ENCODE data around the gene PIP4K2A. TPM values are rescaled to one million over a fixed set of nuclear protein-coding genes. Genes with fewer than 3 reads are reported as not detected.

PIP4K2A gene
- total RNA-seq, 1 donor from 2014 or later: 37.6 TPM

GRCh38 chr10:22561909-22562308, 152.5 kb downstream of the PIP4K2A start:
- no peaks in the 10 kb centered on the region for H3K27me3 Mint-ChIP-seq (ENCODE audit: low read depth)

GRCh38 chr10:22560913-22561239, 153.5 kb downstream of the PIP4K2A start:
- H3K4me1 Mint-ChIP-seq: no peaks in the 10 kb centered on the region
- no peaks in the 10 kb centered on the region for H3K27me3 Mint-ChIP-seq (ENCODE audit: low read depth)
- peaks cover 23% of the 10 kb centered on the region for H3K36me3 Mint-ChIP-seq
- H3K27ac Mint-ChIP-seq: no peak overlapping the region
- peaks cover under 1% of the 10 kb centered on the region for H3K9me3 Mint-ChIP-seq
- H3K4me3 Mint-ChIP-seq: no peak overlapping the region
- TF ChIP-seq, protein P1, sequence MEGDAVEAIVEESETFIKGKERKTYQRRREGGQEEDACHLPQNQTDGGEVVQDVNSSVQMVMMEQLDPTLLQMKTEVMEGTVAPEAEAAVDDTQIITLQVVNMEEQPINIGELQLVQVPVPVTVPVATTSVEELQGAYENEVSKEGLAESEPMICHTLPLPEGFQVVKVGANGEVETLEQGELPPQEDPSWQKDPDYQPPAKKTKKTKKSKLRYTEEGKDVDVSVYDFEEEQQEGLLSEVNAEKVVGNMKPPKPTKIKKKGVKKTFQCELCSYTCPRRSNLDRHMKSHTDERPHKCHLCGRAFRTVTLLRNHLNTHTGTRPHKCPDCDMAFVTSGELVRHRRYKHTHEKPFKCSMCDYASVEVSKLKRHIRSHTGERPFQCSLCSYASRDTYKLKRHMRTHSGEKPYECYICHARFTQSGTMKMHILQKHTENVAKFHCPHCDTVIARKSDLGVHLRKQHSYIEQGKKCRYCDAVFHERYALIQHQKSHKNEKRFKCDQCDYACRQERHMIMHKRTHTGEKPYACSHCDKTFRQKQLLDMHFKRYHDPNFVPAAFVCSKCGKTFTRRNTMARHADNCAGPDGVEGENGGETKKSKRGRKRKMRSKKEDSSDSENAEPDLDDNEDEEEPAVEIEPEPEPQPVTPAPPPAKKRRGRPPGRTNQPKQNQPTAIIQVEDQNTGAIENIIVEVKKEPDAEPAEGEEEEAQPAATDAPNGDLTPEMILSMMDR (IDR thresholded peaks at IDR 0.05; ENCODE audit: unreplicated experiment): no peak
- no peak for DNase-seq (ENCODE audit: low spot score in 2 of 2, unreplicated experiment in 2 of 2)

More at GRCh38 chr10:22561909-22562308, 152.5 kb downstream of the PIP4K2A start:
- Mint-ChIP-seq H3K27ac (no peak overlapping the region), H3K9me3 (peaks cover 10% of the 10 kb centered on the region), H3K36me3 (peaks cover 34% of the 10 kb centered on the region), H3K4me1 (no peaks in the 10 kb centered on the region), H3K4me3 (no peak overlapping the region)
- no peak for DNase-seq (ENCODE audit: low spot score in 2 of 2, unreplicated experiment in 2 of 2)
- TF ChIP-seq, protein P1 (IDR thresholded peaks at IDR 0.05; ENCODE audit: unreplicated experiment): no peak

GRCh38 chr10:22560096-22560912, 154.1 kb downstream of the PIP4K2A start:
- Mint-ChIP-seq H3K4me3 (no peak overlapping the region), H3K4me1 (no peaks in the 10 kb centered on the region), H3K27me3 (ENCODE audit: low read depth) (no peaks in the 10 kb centered on the region), H3K36me3 (peaks cover 23% of the 10 kb centered on the region), H3K9me3 (no peaks in the 10 kb centered on the region), H3K27ac (no peak overlapping the region)
- no peak for DNase-seq (ENCODE audit: low spot score in 2 of 2, unreplicated experiment in 2 of 2)
- TF ChIP-seq, protein P1 (IDR thresholded peaks at IDR 0.05; ENCODE audit: unreplicated experiment): no peak

DNA sequence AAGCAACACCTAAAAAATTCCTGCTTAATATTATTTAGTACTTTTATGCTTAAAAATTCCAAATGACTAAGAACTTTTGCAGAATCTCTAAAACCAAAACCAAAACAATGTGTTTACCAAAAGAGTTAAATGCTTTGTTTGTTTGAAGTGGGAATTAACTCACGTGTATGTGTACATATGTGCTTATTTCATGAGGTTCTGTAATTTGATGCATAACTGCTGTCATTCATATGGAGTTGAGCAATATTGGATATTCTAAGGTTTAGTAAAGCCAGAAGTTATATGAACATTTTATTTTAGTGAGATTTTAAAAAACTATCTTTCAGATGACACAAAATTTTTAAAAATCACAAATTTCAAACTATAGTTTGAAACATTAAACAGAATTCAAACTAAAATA, 157.1 kb downstream of the PIP4K2A start:
- Mint-ChIP-seq H3K27ac (no peak overlapping the region), H3K36me3 (peaks cover 5% of the 10 kb centered on the region), H3K27me3 (ENCODE audit: low read depth) (no peaks in the 10 kb centered on the region), H3K4me1 (peaks cover 27% of the 10 kb centered on the region), H3K4me3 (no peak overlapping the region), H3K9me3 (no peaks in the 10 kb centered on the region)
- TF ChIP-seq, protein P1 (IDR thresholded peaks at IDR 0.05; ENCODE audit: unreplicated experiment): no peak
- no peak for DNase-seq (ENCODE audit: low spot score in 2 of 2, unreplicated experiment in 2 of 2)

DNA sequence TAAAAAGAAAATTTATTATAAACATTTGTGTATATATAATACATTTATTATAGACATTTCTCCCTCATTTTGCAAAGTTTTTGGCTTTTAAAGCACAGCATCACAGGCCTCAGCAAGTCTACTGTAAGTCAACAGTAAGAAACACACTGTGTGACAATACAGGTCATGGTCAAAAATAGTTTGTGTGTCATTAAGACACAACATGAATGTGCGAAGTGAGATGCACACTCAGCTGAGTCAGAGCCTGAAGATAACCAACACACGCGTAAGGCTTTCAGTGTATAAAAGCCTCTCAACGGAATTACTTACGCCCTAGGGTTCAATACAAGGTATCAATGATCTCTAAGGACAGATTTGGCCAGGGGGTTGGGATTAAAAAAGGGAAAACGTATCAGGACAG, 157.6 kb downstream of the PIP4K2A start:
- Mint-ChIP-seq H3K9me3 (no peaks in the 10 kb centered on the region), H3K27me3 (ENCODE audit: low read depth) (no peaks in the 10 kb centered on the region), H3K4me3 (no peak overlapping the region), H3K4me1 (peaks cover 33% of the 10 kb centered on the region), H3K27ac (no peak overlapping the region), H3K36me3 (peaks cover 2% of the 10 kb centered on the region)
- TF ChIP-seq, protein P1 (IDR thresholded peaks at IDR 0.05; ENCODE audit: unreplicated experiment): no peak
- no peak for DNase-seq (ENCODE audit: low spot score in 2 of 2, unreplicated experiment in 2 of 2)
